Limb (tissue), 2 donors: ENCODE data around the gene DLX3.

Experiments used
- DNase-seq, 2 donors: peaks; one replicate each; pipeline ENCODE4 v3.0.0-alpha.2; 2016; ENCODE audit errors: extremely low spot score in 2 of 2

DLX3 gene

GRCh38 chr17:50024808-50025207 lies 29.8 kb upstream of the DLX3 start:
- no peak for DNase-seq

DNA sequence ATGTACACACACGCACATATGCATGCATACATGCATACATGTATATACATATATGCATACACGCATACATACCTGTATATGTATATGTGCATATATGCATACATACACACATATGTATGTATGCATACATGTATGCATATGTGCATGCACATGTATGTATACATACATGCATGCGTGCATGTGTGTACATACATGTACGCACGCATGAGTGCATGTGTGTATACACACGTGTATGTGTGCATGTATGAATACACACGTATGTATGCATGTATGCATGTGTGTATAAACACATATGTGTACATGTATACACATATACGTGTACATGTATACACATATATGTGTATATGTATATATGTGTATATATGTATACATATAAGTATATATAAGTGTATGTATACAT lies 28.5 kb upstream of the DLX3 start:
- no peak for DNase-seq

- no peak for DNase-seq
Observed at GRCh38 chr17:50022463-50023130, 27.6 kb upstream of the DLX3 start.

DNA sequence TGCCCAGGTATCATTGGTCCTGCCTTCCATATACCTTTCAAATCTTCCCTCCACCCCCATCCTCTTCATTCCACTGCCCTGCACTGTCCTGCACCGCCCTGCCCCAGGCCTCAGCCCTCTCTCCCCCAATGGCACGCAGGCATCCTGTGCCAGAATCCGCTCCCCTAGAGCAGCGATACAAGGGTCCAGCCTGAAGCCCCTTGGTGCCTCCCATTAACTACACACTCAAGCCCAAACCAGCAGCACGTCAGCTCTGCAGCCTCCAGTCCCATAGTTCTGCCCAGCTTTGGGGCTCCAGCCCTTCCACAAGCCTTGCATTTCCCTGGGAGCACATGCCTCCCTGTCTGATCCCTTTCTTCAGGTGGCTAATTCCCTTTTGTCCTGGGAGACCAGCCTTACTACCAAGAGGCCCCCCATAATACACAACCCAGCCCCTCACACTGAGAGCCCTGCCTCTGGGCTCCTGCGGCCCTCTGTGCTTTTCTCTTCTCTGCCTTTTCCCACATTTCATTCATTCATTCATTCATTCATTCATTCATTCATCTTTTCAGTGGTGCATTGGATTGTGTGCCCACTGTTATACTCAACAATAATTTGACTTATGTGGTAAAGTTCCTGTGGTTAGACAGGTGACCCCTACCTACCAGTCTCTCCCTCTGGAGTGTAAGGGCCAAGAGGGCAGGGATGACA lies 26.8 kb upstream of the DLX3 start:
- peak in 1 of 2 donors; percentile 24 for DNase-seq

DNA sequence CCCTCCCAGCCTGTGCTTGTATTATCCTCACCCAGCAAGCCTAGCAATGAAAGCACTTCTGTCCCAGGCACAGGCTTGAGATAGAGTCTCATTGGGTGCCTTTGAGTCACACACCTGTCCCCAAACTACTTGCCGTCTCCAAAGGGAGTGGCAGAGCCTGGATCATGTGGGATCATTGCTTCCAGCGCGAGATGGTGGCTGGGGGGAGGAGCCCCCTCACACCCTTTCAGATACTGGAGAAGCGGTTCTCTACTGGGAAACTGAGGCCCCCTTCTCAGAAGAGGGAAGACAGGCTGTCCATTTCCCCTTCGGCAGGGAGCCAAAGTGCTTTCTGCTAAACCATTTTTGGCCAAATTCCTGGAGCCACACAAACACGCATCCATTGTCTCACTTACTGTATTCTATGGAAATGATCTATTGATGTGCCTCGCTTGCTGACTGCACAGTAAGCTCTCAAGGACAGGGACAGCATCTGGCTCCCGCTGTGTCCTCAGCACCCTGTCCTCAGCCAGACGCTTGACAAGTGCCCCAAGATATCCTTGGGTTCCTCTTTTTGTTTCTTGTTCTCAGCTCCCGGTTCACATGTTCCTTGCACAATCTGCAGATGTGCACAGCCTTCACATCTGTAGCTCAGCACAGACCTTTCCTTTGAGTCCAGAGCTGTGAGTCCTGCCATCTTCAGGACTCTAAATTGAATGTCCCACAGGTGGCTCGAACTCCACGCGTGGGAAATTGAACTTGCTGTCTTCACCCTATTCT lies 26.0 kb upstream of the DLX3 start:
- DNase-seq: no peak

DNA sequence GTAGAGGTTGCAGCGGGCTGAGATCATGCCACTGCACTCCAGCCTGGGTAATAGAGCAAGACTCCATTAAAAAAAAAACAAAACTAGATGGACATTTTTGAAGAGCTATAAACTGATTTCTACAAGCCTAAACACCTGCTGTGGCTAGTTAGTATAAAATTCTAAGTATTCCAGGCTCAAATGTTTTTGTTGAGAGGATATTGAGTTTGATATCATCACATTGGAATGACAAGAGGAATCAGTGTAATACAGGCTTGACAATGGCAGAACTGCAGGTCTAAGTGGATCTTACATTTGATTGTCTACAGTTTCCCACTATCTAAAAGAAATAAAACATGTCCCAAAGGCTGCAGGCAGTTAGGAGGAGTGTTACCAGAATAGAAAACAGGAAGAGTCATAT lies 23.9 kb upstream of the DLX3 start:
- no peak for DNase-seq

DNA sequence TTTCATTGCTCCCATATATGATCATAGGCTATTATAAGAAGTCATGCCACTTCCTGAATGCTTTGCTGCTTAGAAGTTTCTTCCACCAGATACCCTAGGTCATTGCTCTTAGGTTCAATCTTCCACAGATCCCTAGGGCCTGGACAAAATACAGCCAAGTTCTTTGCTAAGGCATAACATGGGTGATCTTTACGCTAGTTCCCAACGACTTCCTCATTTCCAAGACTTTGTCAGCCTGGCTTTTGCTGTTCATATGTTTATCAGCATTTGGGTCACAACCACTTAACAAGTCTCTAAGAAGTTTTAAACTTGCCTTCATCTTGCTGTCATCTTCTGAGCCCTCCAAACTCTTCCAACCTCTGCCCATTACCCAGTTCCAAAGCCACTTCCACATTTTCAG lies 20.1 kb upstream of the DLX3 start:
- DNase-seq: no peak

DNA sequence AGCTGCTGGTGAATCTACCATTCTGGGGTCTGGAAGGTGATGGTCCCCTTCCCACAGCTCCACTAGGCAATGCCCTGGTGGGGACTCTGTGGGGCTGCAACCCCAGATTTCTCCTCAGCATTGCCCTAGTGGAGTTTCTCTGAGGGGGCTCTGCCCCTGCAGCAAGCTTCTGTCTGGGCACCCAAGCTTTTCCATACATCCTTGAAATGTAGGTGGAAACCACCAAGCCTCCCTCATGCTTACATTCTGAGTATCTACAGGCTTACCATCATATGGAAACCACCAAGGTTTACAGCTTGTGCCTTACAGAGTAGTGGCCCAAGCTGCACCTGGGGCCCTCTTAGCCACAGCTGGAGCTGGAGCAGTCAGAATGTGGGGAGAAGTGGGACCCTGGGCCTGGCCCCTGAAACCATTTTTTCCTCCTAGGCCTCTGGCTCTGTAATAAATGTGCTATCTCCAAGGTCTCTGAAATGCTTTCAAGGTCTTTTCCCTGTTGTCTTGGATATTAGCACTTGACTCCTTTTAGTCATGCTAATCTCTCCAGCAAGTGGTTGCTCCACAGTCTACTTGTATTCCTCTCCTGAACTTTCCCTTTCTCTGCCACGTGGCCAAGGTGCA lies 19.6 kb upstream of the DLX3 start:
- no peak for DNase-seq

DNA sequence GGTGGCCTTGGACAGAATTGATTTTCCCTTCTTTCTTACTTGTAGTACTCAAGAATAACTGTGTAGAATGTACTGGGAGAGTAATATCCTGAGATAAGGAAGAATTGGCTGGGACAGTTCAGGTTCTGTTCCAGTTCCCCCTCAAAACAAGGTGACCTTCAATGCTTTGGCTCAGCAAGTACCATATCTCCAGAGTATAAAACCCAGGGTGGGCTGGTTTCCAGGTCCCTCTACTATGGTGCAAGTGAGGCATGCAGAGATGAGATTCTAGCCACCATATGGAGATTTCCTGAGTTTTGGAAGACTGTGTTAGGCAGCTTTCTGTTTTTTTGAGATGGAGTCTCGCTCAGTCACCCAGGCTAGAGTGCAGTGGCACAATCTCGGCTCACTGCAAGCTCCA lies 18.1 kb upstream of the DLX3 start:
- DNase-seq: no peak

GRCh38 chr17:50009282-50009681 lies 14.3 kb upstream of the DLX3 start:
- no peak for DNase-seq

GRCh38 chr17:50003911-50004310 lies 8.9 kb upstream of the DLX3 start:
- no peak for DNase-seq

- DNase-seq: no peak
Observed at GRCh38 chr17:49998836-49999511, 4.0 kb upstream of the DLX3 start.

DNA sequence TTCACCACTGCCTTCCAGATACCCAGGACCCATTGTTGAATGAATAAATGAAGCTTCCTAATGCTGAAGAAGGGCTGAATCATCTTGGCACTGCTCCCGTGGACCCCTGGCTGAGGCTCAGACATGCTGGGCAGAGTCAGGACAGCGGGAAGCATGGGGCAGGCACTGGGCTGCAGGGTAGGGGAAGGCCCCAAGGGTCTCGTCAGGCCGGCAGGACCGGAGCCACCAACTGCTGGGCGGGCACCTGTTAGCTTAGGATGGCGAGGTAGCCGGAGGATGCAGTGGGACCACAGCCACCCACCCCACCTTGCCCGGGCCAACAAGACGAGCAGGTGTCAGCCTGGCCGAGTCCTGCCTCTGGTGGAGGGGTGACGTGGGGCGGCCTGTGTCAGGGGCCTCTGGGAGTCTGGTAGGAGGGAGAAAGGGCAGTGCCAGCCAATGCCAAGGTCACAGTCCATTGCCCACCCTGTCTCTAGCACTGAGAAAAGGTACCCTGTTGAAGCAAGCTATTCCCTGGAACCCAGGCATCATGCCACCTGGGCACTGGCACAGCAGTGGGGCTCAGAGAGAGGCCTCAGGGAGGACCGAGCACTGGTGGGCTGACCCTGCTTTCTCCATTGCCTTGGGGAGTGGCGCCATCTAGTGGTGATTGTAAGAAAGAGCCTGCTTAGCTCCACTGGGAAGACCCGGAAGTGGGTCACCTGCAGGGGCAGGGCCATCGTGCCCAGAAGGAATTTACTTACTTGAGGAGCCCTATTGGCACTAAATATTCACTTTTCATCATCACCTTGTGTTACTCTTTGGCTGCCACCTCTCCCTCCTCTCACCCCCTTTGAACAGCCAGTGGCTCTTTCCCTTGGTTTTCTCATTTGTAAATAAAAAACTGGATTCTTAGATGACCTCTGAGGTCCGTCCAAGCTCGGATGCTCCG lies 3.0 kb upstream of the DLX3 start:
- DNase-seq: peak; percentile 88

DNA sequence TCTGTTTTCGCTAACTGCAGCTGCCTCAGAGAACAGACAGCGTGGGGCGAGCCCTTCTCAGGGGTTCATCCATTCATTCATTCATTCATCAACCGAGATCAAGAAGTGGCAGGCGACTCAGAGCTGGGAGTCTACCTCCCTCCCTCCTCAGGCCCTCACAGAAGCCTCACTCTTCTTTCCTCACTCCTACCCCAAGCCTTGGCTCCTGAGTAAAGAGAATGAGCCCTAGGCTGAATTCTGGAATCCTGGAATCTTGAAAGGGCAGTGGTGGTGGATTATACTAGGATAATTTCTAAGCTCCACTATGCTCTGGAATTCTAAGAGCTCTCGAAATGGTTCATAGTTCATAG lies 2.3 kb upstream of the DLX3 start:
- no peak for DNase-seq

- peak; percentile 43 to 87 for DNase-seq
Observed at GRCh38 chr17:49996495-49997300, 1.7 kb upstream of the DLX3 start.

DNA sequence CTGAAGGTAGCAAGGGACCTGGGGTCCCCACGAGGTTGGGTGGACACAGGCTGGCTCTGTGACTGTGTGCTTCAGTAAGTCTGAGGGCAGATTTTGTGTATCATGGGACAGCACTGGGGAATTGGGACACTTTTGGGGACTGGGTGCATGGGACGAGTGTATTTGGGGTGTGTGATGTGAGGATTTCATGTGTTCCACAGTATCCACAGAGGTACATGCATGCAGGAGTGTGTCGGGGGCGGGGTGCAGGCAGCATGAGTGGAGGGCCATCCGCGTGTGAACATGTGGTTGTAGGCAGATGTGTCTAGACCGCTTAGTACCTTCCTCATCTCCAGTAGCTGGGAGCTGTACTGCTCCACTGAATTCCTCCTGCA lies 1.1 kb upstream of the DLX3 start:
- no peak for DNase-seq

GRCh38 chr17:49994085-49995054 lies 654 bp downstream of the DLX3 start:
- no peak for DNase-seq

GRCh38 chr17:49993423-49994060 lies 1.5 kb downstream of the DLX3 start:
- no peak for DNase-seq
